BE2C (cell line): Measurements from ENCODE around the gene C4A.

Experiments used
- DNase-seq: peaks from one replicate; pipeline ENCODE4 v3.0.0-alpha.2; 2020
- H3K27me3 ChIP-seq: fragments of 250-450 bp; sonication (Bioruptor Pico); 2 replicates; pipeline ENCODE4 v1.5.1; 2020; ENCODE audit warnings: mild to moderate bottlenecking
- H3K36me3 ChIP-seq: fragments of 250-450 bp; sonication (Bioruptor Pico); 2 replicates; pipeline ENCODE4 v1.5.1; 2020; ENCODE audit warnings: mild to moderate bottlenecking
- H3K4me1 ChIP-seq: fragments of 250-450 bp; sonication (Bioruptor Pico); 2 replicates; pipeline ENCODE4 v1.5.1; 2020
- H3K4me3 ChIP-seq: 2 replicates; pipeline ENCODE4 v1.5.1; 2011; ENCODE audit warnings: low read depth, low read length
- H3K9me3 ChIP-seq: fragments of 250-450 bp; sonication (Bioruptor Pico); 2 replicates; pipeline ENCODE4 v1.5.1; 2020
- TF ChIP-seq, protein P1 (sequence below): IDR thresholded peaks from 2 replicates; pipeline ENCODE4 v1.5.1; 2012; ENCODE audit warnings: mild to moderate bottlenecking, low read depth, low read length

The C4A gene

DNA sequence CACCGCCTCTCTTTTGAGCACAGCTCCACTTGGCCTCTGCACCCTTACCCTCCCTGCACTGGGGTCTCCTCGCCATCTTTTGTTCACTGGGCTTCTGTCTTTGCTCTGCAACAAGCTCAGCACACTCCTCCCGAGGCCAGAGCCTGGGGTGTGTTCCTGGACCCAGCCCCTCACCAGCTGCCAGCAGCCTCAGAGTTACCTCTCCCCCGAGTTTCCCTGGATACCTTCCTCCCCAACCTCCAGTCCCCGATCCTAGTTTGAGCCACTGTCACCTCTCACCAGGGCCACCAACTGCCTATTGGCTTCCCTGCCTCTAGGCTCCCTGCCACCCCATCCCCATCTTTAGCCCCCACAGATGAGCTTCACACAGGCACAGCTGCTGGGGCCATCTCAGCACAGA, 68.7 kb downstream of the C4A start:
- H3K36me3 ChIP-seq, result no peaks in the 10 kb centered on the region
- TF ChIP-seq, protein P1, sequence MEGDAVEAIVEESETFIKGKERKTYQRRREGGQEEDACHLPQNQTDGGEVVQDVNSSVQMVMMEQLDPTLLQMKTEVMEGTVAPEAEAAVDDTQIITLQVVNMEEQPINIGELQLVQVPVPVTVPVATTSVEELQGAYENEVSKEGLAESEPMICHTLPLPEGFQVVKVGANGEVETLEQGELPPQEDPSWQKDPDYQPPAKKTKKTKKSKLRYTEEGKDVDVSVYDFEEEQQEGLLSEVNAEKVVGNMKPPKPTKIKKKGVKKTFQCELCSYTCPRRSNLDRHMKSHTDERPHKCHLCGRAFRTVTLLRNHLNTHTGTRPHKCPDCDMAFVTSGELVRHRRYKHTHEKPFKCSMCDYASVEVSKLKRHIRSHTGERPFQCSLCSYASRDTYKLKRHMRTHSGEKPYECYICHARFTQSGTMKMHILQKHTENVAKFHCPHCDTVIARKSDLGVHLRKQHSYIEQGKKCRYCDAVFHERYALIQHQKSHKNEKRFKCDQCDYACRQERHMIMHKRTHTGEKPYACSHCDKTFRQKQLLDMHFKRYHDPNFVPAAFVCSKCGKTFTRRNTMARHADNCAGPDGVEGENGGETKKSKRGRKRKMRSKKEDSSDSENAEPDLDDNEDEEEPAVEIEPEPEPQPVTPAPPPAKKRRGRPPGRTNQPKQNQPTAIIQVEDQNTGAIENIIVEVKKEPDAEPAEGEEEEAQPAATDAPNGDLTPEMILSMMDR, result no peak

More for the DNA sequence above, 68.7 kb downstream of the C4A start:
- DNase-seq, result no peak
- Histone ChIP-seq H3K4me1 (no peaks in the 10 kb centered on the region), H3K27me3 (no peaks in the 10 kb centered on the region), H3K4me3 (no peak overlapping the region), H3K9me3 (no peaks in the 10 kb centered on the region)
